ENCODE data around the gene FAM163A.
"Not testable (repeated sequence)": the region's sequence is repeated elsewhere in the genome, so short reads cannot be mapped to it uniquely, and the experiment has no call there.

The FAM163A gene

DNA sequence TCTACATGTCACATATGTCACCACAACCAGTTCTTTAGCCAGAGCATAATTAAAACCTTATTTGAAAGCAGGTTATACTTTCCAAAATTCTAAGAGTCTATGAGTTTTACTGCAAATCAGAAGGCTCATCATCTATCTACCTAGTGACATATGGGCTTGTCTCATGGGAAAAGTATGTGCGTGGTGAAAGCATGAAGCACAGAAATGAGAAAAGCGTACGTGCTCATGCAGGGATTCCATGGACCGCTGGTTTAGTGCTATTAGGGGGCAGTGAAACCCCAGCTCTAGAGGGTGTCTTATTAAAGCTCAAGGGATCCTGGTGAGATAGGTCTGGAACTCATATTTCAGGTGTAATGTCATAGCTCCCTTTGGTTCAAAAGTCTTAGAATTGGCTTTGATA, 50.2 kb downstream of the FAM163A start:
- DNase-seq (ENCODE audit: low read depth, low spot score), result no peak

DNA sequence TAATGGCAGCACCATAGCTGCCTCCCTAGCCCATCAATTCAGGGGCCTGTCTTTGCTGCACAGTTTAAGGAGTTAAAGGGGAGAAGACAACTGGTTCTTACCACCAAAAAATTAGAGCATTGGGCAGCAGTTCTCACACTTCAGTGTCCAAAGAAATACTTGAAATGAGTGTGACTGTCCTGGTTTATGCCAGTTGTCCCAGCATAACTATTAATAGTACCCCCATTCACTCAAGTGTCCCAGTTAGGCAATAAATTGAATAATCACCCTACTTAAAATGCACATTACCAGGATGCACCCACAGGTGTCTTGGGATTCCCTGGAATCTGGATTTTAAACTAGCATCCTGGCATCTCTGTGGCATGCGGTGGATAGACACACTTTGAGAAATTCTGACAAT, 51.1 kb downstream of the FAM163A start:
- no peak for DNase-seq (ENCODE audit: low read depth, low spot score)

DNA sequence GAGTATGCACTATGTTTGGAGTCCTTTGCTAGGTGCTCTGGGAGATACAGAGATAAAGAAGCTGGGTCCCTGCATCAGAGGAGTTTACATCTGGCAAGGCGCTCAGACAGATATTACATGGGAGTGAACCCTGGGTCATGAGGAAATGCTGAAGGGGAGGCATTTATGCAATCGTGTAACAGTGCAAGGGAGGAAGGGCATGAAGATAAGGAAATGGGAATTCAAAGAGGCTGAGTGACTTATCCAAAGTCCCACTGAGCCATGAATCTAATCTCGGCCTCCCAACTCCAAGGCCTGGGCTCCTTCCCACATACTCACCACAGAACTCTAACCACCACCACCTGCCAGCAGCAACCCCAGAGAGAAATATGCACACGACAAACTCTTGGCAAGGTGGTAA, 51.6 kb downstream of the FAM163A start:
- DNase-seq (ENCODE audit: low read depth, low spot score), result no peak

DNA sequence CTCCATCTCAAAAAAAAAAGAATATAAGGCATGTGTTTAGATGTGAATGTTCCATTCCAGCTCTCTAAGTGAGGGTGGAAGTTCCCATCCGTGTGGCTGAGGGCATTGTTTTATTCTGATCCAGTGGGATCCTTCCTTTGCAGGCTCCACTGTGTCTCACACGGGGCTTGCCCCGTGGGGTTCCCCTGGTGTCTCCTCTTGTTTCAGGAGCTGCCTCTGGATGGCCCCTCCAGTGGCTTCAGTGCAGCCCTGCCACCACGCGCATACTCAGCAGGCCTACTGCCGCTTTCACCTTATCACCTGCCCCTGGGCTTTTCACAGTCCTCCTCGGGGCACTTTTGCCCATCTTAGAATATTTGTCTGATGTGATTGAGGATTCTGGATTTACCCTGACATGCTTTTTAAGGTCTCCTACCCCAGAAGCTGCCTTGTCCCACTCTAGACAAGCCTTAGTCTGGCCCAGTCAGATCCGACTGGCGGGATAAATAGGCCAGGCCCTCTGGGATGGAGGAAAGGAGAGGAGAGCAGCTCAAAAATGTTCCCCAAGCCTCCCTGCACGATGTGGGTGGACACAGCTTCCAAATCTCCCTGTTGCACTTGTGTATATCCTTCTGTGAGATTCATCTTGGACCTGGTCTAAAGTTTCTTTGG, 55.2 kb downstream of the FAM163A start:
- no peak for DNase-seq (ENCODE audit: low read depth, low spot score)

GRCh38 chr1:179798864-179799516, 55.9 kb downstream of the FAM163A start:
- no peak for DNase-seq (ENCODE audit: low read depth, low spot score)

- DNase-seq (ENCODE audit: low read depth, low spot score), result no peak
Observed at GRCh38 chr1:179800481-179800880, 57.4 kb downstream of the FAM163A start.

GRCh38 chr1:179803104-179803503, 60.0 kb downstream of the FAM163A start:
- DNase-seq (ENCODE audit: low read depth, low spot score), result no peak

DNA sequence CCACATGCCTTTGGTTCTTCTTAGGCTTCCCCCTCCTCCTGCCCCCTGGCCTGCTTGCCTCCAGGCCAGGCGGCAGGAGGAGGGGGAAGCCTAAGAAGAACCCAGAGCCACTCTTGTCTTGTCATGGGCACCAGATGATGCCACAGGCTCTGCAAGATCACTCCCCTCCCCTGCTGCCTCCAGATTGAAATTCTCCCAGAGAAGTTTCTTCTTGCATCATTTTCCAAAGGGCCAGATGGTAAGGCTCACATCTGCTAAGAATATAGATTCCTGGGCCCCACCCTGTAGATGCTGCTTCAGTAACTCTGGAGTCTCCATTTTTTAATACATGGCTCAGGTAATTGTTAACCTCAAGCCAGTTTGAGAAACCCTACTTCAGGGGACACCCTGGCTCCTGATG, 60.8 kb downstream of the FAM163A start:
- no peak for DNase-seq (ENCODE audit: low read depth, low spot score)

GRCh38 chr1:179804417-179804816, 61.3 kb downstream of the FAM163A start:
- DNase-seq (ENCODE audit: low read depth, low spot score), result not testable (repeated sequence)

GRCh38 chr1:179805291-179806195, 62.5 kb downstream of the FAM163A start:
- DNase-seq (ENCODE audit: low read depth, low spot score), result no peak

DNA sequence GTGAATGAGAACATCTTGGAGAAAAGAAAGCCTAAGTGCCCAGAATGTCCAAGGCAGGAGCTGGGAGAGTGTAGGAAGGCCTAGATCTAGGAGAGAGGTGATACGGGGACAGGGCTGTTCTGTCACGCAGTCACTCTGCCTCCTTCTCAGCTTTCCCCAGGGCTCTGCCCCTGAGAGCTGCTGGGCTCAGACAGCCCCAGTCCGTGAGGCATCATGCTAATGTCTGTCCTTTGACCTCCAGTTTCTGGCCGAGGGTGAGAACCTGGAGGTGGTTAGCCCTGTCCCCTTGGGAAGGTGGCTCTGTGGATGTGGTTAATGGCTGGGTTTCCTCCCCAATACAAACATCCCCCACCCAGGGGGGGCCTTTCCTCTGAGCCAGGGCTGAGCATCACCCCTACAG, 63.2 kb downstream of the FAM163A start:
- DNase-seq (ENCODE audit: low read depth, low spot score), result no peak

GRCh38 chr1:179807291-179807690, 64.2 kb downstream of the FAM163A start:
- no peak for DNase-seq (ENCODE audit: low read depth, low spot score)

DNA sequence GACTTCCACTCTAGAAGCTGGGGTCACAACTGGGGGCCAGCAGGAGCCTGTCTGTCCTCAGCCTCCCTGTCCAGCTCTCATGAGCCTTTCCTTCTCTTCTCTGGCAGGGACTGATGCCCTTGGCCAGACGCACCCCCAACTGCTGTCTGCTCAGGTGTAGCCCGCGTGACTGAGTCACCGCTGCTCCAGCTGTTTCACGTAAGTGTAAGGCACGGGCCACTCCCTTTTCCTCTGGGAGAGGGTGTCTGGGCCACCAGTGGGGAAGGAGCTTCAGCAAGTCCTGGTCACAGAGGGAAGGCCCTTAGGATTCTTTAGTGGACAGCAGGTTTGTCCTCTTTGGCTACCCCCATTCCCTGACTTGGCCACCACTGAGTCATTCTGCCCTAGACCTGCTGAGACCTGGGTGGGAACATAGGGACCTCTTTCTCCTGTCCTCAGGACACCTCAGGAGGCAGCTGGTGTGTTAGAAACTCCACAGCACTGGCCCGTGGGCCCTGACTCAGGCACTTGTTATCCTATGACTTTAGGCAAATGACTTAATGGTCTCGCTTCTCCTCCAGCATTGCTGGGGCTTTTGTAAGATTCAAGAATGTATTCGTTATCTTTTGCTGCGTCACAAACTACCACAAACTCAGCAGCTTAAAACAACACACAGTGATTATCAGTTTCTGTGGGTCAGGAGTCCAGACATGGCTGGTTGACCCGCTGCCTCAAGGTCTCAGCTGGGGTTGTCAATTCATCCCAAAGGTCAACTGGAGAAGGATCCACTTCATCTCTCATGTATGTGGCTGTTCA, 64.8 kb downstream of the FAM163A start:
- DNase-seq (ENCODE audit: low read depth, low spot score), result no peak

DNA sequence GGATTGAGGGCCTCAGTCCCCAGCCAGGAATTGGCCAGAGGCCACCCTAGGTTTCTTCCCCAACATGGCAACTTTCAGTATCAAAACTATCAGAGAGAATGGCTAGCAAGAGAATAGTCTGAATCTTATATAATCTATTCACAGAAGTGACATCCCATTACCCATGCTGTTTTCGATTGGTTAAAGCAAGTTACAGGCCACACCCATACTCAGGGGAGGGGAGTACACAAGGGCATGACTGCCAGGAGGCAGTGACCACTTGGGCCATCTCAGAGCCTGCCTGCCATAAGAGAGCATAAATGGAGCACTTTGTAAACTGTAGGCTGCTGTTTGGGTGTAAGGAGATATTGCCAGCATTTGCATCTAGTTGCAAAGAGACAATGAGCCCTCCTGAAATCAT, 65.4 kb downstream of the FAM163A start:
- no peak for DNase-seq (ENCODE audit: low read depth, low spot score)

DNA sequence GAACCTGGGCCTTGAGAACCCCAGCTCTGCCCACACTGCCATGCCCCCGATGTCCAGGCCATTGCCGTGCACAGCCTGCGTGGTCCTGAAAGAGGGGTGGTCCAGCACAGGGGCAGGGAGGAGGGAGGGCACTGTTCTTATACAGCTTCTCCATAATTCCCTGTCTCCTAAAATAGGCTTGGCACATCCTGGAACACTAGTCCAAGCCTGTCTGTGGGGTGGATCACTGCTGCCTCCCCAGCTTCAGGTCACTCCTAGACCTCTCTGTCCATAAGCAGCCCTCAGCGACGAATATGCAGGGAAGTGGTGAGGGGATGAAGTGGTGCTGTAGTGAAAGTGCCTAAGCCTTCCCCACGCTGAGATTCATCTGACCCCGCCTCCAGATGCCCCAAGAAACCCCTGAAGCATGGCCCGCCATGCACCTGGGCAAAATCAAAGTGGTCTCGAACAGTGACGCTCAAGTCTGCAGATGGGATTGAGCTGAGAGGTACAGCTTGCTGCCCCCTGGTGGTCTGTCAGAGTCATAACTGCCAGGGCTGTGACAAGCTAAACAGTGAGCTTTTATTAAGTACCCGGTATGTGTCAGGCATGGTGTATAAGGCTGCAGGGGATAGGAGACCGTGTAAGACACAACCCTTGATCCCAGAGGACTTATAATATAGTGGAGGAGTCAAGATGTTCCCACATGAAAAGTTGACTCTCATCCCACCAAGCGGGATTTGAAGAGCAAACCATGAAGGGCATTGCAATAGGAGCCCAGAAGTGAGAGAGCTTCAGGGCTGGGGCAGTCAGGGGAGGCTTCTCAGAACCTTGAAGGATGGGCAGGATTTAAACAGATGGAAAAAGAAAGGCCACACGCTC, 66.6 kb downstream of the FAM163A start:
- DNase-seq (ENCODE audit: low read depth, low spot score), result peak; percentile 35

GRCh38 chr1:179810367-179810715, 67.2 kb downstream of the FAM163A start:
- no peak for DNase-seq (ENCODE audit: low read depth, low spot score)

DNA sequence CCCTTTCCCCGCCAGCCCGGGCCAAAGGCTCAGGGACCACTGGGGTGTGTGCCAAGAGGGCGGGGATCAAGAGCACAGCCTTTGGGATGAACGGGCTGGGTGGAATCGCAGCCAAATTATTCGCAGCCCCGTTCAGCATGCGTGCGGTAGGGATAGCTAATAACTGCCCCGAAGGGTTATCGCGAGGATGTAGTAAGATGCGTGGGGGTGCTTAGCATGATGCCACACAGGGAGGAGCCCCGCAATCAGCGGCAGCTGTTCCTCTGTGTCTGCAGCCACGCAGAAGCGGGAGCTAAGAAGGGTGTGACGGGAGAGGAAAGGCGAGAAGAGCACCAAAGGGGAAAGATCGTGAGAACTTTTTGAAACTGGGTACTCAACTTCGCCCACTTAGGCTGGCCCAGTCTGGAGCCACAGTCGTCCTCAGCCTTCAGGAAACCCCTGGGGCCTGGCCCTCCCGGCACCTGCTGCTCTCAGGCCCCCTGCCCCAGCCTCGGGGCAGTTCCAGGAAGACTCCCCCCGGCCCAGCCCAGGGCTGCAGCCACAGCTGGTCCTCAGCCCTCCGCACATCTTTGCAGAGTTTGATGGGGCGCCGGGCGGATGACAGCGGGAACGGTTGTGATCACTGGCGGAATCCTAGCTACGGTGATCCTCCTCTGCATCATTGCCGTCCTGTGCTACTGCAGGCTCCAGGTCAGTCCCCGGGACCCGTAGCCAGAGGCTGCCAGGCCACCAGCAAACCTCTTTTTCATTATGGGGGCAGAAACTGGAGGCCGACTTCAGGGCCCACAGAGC, 69.6 kb downstream of the FAM163A start:
- DNase-seq (ENCODE audit: low read depth, low spot score), result no peak

DNA sequence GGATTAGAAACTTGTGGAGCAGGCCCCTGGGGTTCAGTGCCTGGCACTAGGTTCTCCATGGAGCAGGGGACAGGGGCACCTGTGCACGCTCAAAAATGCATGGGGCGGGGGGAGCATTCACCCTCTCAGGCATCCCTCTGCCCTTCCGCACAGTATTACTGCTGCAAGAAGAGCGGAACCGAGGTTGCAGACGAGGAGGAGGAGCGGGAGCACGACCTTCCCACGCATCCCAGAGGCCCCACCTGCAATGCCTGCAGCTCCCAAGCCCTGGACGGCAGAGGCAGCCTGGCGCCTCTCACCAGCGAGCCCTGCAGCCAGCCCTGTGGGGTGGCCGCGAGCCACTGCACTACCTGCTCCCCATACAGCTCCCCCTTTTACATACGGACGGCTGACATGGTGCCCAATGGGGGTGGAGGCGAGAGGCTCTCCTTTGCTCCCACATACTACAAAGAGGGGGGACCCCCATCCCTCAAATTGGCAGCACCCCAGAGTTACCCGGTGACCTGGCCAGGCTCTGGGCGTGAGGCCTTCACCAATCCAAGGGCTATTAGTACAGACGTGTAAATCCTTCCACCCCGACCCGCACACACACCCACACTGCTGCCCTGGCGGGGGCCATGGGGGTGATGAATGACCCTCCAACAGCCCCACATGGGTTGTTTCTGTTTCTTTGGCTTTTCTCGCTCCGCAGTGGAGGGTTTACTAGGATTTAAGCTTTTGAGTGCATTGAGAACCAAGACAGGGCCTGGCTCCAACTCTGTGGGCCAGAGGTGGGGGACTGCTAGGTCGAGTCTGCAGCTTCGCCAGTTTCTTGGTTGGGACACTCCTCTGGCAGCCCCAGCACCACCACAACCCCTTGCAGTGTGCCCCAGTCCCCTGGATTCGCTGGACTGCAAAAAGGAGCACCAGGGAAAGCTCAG, 70.8 kb downstream of the FAM163A start:
- DNase-seq (ENCODE audit: low read depth, low spot score), result no peak

DNA sequence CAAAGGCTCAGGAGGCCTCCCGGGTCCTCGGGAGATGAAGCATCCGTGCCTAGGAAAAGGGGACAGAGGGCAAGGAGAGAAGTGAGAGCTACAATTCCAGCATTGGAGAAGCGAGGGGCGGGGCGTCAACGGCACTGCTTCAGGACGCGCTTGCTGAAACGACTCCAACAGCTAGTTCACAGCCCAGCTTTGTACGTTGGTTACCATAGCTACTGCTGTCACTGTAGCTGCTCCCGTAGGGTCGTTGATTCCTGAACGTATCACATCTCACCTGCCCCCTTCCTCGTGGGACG, 71.4 kb downstream of the FAM163A start:
- no peak for DNase-seq (ENCODE audit: low read depth, low spot score)
